ENCODE data around the gene LETM1. TPM values are rescaled to one million over a fixed set of nuclear protein-coding genes. Genes with fewer than 3 reads are reported as not detected.

LETM1 gene
- total and polyA plus RNA-seq, 2 experiments from 2014 or later, result 23.3 to 68.9 TPM

DNA sequence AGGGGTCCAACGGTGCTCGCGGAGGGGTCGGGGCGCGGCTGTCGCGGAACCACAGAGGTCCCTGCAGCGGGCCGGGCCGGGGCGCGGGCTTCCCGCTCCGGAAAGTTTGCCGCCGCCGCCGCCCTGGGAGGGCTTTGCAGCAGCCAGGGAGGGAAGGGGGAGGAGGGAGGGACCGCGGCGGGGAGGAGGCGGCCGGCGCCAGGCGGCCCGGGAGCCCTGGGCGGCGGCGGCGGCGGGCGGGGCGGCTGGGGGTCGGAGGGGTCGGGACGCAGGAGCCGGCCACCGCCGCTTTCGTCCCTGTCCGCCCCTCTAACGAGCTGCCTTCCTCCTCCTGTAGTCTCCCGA, 62.5 kb downstream of the LETM1 start (continued):
- TF ChIP-seq, protein P1, sequence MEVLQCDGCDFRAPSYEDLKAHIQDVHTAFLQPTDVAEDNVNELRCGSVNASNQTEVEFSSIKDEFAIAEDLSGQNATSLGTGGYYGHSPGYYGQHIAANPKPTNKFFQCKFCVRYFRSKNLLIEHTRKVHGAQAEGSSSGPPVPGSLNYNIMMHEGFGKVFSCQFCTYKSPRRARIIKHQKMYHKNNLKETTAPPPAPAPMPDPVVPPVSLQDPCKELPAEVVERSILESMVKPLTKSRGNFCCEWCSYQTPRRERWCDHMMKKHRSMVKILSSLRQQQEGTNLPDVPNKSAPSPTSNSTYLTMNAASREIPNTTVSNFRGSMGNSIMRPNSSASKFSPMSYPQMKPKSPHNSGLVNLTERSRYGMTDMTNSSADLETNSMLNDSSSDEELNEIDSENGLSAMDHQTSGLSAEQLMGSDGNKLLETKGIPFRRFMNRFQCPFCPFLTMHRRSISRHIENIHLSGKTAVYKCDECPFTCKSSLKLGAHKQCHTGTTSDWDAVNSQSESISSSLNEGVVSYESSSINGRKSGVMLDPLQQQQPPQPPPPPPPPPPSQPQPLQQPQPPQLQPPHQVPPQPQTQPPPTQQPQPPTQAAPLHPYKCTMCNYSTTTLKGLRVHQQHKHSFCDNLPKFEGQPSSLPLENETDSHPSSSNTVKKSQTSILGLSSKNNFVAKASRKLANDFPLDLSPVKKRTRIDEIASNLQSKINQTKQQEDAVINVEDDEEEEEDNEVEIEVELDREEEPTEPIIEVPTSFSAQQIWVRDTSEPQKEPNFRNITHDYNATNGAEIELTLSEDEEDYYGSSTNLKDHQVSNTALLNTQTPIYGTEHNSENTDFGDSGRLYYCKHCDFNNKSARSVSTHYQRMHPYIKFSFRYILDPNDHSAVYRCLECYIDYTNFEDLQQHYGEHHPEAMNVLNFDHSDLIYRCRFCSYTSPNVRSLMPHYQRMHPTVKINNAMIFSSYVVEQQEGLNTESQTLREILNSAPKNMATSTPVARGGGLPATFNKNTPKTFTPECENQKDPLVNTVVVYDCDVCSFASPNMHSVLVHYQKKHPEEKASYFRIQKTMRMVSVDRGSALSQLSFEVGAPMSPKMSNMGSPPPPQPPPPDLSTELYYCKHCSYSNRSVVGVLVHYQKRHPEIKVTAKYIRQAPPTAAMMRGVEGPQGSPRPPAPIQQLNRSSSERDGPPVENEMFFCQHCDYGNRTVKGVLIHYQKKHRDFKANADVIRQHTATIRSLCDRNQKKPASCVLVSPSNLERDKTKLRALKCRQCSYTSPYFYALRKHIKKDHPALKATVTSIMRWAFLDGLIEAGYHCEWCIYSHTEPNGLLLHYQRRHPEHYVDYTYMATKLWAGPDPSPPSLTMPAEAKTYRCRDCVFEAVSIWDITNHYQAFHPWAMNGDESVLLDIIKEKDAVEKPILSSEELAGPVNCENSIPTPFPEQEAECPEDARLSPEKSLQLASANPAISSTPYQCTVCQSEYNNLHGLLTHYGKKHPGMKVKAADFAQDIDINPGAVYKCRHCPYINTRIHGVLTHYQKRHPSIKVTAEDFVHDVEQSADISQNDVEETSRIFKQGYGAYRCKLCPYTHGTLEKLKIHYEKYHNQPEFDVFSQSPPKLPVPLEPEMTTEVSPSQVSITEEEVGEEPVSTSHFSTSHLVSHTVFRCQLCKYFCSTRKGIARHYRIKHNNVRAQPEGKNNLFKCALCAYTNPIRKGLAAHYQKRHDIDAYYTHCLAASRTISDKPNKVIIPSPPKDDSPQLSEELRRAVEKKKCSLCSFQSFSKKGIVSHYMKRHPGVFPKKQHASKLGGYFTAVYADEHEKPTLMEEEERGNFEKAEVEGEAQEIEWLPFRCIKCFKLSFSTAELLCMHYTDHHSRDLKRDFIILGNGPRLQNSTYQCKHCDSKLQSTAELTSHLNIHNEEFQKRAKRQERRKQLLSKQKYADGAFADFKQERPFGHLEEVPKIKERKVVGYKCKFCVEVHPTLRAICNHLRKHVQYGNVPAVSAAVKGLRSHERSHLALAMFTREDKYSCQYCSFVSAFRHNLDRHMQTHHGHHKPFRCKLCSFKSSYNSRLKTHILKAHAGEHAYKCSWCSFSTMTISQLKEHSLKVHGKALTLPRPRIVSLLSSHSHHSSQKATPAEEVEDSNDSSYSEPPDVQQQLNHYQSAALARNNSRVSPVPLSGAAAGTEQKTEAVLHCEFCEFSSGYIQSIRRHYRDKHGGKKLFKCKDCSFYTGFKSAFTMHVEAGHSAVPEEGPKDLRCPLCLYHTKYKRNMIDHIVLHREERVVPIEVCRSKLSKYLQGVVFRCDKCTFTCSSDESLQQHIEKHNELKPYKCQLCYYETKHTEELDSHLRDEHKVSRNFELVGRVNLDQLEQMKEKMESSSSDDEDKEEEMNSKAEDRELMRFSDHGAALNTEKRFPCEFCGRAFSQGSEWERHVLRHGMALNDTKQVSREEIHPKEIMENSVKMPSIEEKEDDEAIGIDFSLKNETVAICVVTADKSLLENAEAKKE (CRISPR knock-in tag; IDR thresholded peaks at IDR 0.05), result no peak
- TF ChIP-seq POLR2AphosphoS5 (IDR thresholded peaks at IDR 0.05; ENCODE audit: low read depth) (no peak), STAT1 (IDR thresholded peaks at IDR 0.05; ENCODE audit: unreplicated experiment) (no peak), EZH2 (IDR thresholded peaks at IDR 0.05; ENCODE audit: low read depth, unreplicated experiment) (no peak)
- TF ChIP-seq, protein P2, sequence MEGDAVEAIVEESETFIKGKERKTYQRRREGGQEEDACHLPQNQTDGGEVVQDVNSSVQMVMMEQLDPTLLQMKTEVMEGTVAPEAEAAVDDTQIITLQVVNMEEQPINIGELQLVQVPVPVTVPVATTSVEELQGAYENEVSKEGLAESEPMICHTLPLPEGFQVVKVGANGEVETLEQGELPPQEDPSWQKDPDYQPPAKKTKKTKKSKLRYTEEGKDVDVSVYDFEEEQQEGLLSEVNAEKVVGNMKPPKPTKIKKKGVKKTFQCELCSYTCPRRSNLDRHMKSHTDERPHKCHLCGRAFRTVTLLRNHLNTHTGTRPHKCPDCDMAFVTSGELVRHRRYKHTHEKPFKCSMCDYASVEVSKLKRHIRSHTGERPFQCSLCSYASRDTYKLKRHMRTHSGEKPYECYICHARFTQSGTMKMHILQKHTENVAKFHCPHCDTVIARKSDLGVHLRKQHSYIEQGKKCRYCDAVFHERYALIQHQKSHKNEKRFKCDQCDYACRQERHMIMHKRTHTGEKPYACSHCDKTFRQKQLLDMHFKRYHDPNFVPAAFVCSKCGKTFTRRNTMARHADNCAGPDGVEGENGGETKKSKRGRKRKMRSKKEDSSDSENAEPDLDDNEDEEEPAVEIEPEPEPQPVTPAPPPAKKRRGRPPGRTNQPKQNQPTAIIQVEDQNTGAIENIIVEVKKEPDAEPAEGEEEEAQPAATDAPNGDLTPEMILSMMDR (conservative IDR thresholded peaks at IDR 0.05; ENCODE audit: low read depth in 2 of 2), result no peak

DNA sequence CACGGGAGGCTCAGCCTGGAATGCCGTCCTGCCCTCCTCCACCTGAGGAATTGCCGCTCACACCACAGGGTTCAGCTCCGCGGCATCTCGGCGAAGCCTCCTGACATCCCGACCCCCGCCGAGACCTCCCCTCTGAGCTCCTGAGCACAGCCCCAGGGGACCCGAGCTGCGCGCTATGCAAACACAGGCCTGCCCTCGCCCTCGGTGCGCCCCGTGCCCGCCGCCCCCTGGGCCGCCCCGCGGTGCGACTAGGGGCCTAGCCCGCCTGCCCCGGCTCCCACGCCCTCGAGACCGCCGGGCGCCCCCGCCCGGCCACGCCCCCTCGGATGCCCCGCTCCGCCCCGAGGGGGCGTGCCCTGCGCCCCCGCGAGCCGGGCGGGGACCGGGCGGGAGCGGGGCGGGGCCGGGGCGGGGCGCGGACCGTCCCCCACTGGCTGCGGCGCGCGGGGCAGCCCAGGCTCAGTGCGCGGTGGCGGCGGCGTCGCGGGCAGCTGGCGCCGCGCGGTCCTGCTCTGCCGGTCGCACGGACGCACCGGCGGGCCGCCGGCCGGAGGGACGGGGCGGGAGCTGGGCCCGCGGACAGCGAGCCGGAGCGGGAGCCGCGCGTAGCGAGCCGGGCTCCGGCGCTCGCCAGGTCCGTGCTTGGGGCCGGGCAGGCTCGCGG, 63.0 kb downstream of the LETM1 start, which contains the start of gene FGFR3:
Gene FGFR3, plus strand, starts transcription at position 462 of the 664 bp plus-strand sequence. CDS start 642 bp downstream, outside the sequence.
- Mint-ChIP-seq H3K4me3 (peak within 1 kb of the TSS; percentile 64), H3K27me3 (ENCODE audit: insufficient read depth, low read depth, poor library complexity) (peaks cover 25% of the 10 kb centered on the region), H3K36me3 (ENCODE audit: low read depth) (no peaks in the 10 kb centered on the region), H3K27ac (no peak within 1 kb of the TSS), H3K4me1 (peaks cover 2% of the 10 kb centered on the region; the same call in 2 of the 3 replicates), H3K9me3 (no peaks in the 10 kb centered on the region)
- TF ChIP-seq NANOG (IDR thresholded peaks at IDR 0.05; ENCODE audit: borderline replicate concordance), result no peak
- no peak for TF ChIP-seq CREB1 (CRISPR knock-in tag; IDR thresholded peaks at IDR 0.05; ENCODE audit: low read depth)
- TF ChIP-seq EZH2phosphoT487 (IDR thresholded peaks at IDR 0.05; ENCODE audit: unreplicated experiment), result no peak
- peak; percentile 46 for TF ChIP-seq EZH2 (IDR thresholded peaks at IDR 0.05; ENCODE audit: low read depth, unreplicated experiment)
- H3K9me2 ChIP-seq (ENCODE audit: insufficient read depth), result no peaks in the 10 kb centered on the region
- H3K27me3 ChIP-seq (ENCODE audit: insufficient read depth), result peaks cover 49% of the 10 kb centered on the region
- H3K27ac ChIP-seq (ENCODE audit: low read depth), result no peak within 1 kb of the TSS
- H3K36me3 ChIP-seq (ENCODE audit: insufficient read depth), result no peaks in the 10 kb centered on the region
- peak; percentile 80 for ATAC-seq
- DNase-seq (ENCODE audit: low spot score), result peak; percentile 90
- H3K79me2 ChIP-seq (replicated peaks; ENCODE audit: insufficient read depth), result no peaks in the 10 kb centered on the region
- peak within 1 kb of the TSS; percentile 74; the same call in 1 of the 2 replicates for H2AFZ ChIP-seq
- H3K4me1 ChIP-seq (ENCODE audit: insufficient read depth), result 0 out of 2 replicates have a peak, but pooled peaks cover 4% of the 10 kb centered on the region
- H3F3A ChIP-seq (replicated peaks; ENCODE audit: low read depth), result no peaks in the 10 kb centered on the region
- peaks cover 4% of the 10 kb centered on the region; the same call in 1 of the 2 replicates for H4K20me1 ChIP-seq (replicated peaks; ENCODE audit: insufficient read depth)
- H3K4me2 ChIP-seq, result peak within 1 kb of the TSS; percentile 90
- peak within 1 kb of the TSS; percentile 67 for H3K4me3 ChIP-seq

All from GM23338 (cell line).